Measurements from ENCODE around the gene FOXRED2.

The FOXRED2 gene

GRCh38 chr22:36449596-36450175 is 57.2 kb downstream of the FOXRED2 start:
- H3K4me1 ChIP-seq (ENCODE audit: control insufficient read depth, insufficient read depth, low read length), result no peaks in the 10 kb centered on the region
- WGBS (ENCODE audit: insufficient coverage, insufficient read length), result no CpG with 5 or more reads among the region's 11 CpGs
- H3K36me3 ChIP-seq (ENCODE audit: control insufficient read depth, insufficient read depth, low read length), result no peaks in the 10 kb centered on the region
- no peak for DNase-seq (ENCODE audit: low read depth, low spot score)
- no peaks in the 10 kb centered on the region for H3K9me3 ChIP-seq (ENCODE audit: control insufficient read depth, insufficient read depth, low read length)
- H3K4me3 ChIP-seq (ENCODE audit: low read length), result no peak overlapping the region
- no peak overlapping the region for H3K27ac ChIP-seq (ENCODE audit: low read length)
- H3K27me3 ChIP-seq (ENCODE audit: control insufficient read depth, insufficient read depth, low read length), result no peaks in the 10 kb centered on the region

- WGBS (ENCODE audit: insufficient coverage, insufficient read length), result no CpG with 5 or more reads among the region's 2 CpGs
- no peaks in the 10 kb centered on the region for H3K4me1 ChIP-seq (ENCODE audit: control insufficient read depth, insufficient read depth, low read length)
Observed at GRCh38 chr22:36447632-36448031, 59.2 kb downstream of the FOXRED2 start.

DNA sequence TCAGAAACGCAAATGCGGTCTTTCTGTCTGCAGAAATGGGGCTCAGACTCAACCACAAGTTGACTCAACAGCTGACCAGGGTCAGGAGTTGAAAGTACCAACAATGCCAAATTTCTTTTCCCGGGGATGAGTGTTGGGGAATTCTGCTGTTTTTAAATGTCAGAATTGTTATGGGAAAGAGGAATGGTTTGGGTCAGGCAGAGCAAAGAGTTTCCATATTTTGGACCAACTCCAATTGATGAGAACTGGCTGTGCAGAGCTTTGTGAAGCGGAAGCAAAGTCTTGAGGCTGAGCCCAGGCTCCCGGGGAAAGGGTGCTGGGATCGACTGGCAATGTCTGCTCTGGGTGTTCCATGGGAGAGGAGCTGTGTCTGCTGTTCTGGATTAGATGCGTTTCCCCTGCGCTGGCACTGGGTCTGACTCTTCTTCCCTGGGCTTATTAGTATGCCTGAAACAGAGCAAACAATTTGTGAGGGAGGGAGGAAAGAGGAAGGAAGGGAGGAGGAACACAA is 61.6 kb downstream of the FOXRED2 start:
- Histone ChIP-seq H3K27ac (ENCODE audit: low read length) (no peak overlapping the region), H3K4me1 (ENCODE audit: control insufficient read depth, insufficient read depth, low read length) (no peaks in the 10 kb centered on the region; the same call in 1 of the 2 replicates), H3K9me3 (ENCODE audit: control insufficient read depth, insufficient read depth, low read length) (no peaks in the 10 kb centered on the region), H3K27me3 (ENCODE audit: control insufficient read depth, insufficient read depth, low read length) (no peaks in the 10 kb centered on the region), H3K4me3 (ENCODE audit: low read length) (no peak overlapping the region), H3K36me3 (ENCODE audit: control insufficient read depth, insufficient read depth, low read length) (no peaks in the 10 kb centered on the region)
- WGBS (ENCODE audit: insufficient coverage, insufficient read length), result no CpG with 5 or more reads among the region's 8 CpGs
- DNase-seq (ENCODE audit: low read depth, low spot score), result no peak

More at GRCh38 chr22:36447632-36448031, 59.2 kb downstream of the FOXRED2 start:
- Histone ChIP-seq H3K9me3 (ENCODE audit: control insufficient read depth, insufficient read depth, low read length) (no peaks in the 10 kb centered on the region), H3K36me3 (ENCODE audit: control insufficient read depth, insufficient read depth, low read length) (no peaks in the 10 kb centered on the region), H3K4me3 (ENCODE audit: low read length) (no peak overlapping the region), H3K27ac (ENCODE audit: low read length) (no peak overlapping the region), H3K27me3 (ENCODE audit: control insufficient read depth, insufficient read depth, low read length) (no peaks in the 10 kb centered on the region)
- DNase-seq (ENCODE audit: low read depth, low spot score), result no peak

- no peak for DNase-seq (ENCODE audit: low read depth, low spot score)
- WGBS (ENCODE audit: insufficient coverage, insufficient read length), result no CpG with 5 or more reads among the region's 8 CpGs
Observed at GRCh38 chr22:36443198-36443770, 63.6 kb downstream of the FOXRED2 start.

GRCh38 chr22:36442506-36443197 is 64.2 kb downstream of the FOXRED2 start:
- Histone ChIP-seq H3K4me1 (ENCODE audit: control insufficient read depth, insufficient read depth, low read length) (no peaks in the 10 kb centered on the region; the same call in 1 of the 2 replicates), H3K9me3 (ENCODE audit: control insufficient read depth, insufficient read depth, low read length) (no peaks in the 10 kb centered on the region), H3K36me3 (ENCODE audit: control insufficient read depth, insufficient read depth, low read length) (no peaks in the 10 kb centered on the region), H3K4me3 (ENCODE audit: low read length) (no peak overlapping the region), H3K27ac (ENCODE audit: low read length) (no peak overlapping the region), H3K27me3 (ENCODE audit: control insufficient read depth, insufficient read depth, low read length) (no peaks in the 10 kb centered on the region)
- WGBS (ENCODE audit: insufficient coverage, insufficient read length), result no CpG with 5 or more reads among the region's 12 CpGs
- no peak for DNase-seq (ENCODE audit: low read depth, low spot score)

More at GRCh38 chr22:36443198-36443770, 63.6 kb downstream of the FOXRED2 start:
- Histone ChIP-seq H3K9me3 (ENCODE audit: control insufficient read depth, insufficient read depth, low read length) (no peaks in the 10 kb centered on the region), H3K4me1 (ENCODE audit: control insufficient read depth, insufficient read depth, low read length) (no peaks in the 10 kb centered on the region; the same call in 1 of the 2 replicates), H3K27ac (ENCODE audit: low read length) (no peak overlapping the region), H3K27me3 (ENCODE audit: control insufficient read depth, insufficient read depth, low read length) (no peaks in the 10 kb centered on the region), H3K4me3 (ENCODE audit: low read length) (no peak overlapping the region), H3K36me3 (ENCODE audit: control insufficient read depth, insufficient read depth, low read length) (no peaks in the 10 kb centered on the region)

DNA sequence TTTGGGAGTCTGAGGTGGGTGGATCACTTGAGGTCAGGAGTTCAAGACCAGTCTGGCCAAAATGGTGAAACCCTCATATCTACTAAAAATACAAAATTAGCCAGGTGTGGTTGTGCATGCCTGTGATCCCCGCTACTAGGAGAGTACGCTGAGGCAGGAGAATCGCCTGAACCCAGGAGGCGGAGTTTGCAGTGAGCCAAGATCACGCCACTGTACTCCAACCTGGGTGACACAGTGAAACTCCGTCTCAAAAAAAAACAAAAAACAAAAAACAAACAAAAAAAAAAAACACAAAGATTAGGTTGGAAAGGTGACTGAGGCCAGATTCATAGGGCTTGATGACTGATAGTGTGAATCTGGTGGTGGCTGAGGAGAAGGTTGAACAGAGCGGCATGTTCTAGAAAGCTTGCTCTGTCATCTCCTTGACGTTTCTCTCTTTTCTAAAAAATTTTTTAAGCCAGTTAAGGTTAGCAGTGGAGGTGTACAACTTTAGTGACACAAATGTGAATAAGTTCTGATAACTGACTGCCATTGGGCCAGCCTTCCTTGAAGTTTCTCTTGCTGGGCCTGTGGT is 66.3 kb downstream of the FOXRED2 start:
- WGBS (ENCODE audit: insufficient coverage, insufficient read length), result no CpG with 5 or more reads among the region's 8 CpGs
- no peak for DNase-seq (ENCODE audit: low read depth, low spot score)
- H3K27me3 ChIP-seq (ENCODE audit: control insufficient read depth, insufficient read depth, low read length), result no peaks in the 10 kb centered on the region
- no peak overlapping the region for H3K4me3 ChIP-seq (ENCODE audit: low read length)
- H3K4me1 ChIP-seq (ENCODE audit: control insufficient read depth, insufficient read depth, low read length), result peaks cover 4% of the 10 kb centered on the region
- no peaks in the 10 kb centered on the region for H3K36me3 ChIP-seq (ENCODE audit: control insufficient read depth, insufficient read depth, low read length)
- H3K27ac ChIP-seq (ENCODE audit: low read length), result no peak overlapping the region
- no peaks in the 10 kb centered on the region for H3K9me3 ChIP-seq (ENCODE audit: control insufficient read depth, insufficient read depth, low read length)

GRCh38 chr22:36439481-36440271 is 67.2 kb downstream of the FOXRED2 start:
- H3K4me1 ChIP-seq (ENCODE audit: control insufficient read depth, insufficient read depth, low read length), result peaks cover 5% of the 10 kb centered on the region
- H3K27me3 ChIP-seq (ENCODE audit: control insufficient read depth, insufficient read depth, low read length), result no peaks in the 10 kb centered on the region
- H3K27ac ChIP-seq (ENCODE audit: low read length), result no peak overlapping the region
- H3K36me3 ChIP-seq (ENCODE audit: control insufficient read depth, insufficient read depth, low read length), result no peaks in the 10 kb centered on the region
- no peaks in the 10 kb centered on the region for H3K9me3 ChIP-seq (ENCODE audit: control insufficient read depth, insufficient read depth, low read length)
- H3K4me3 ChIP-seq (ENCODE audit: low read length), result no peak overlapping the region
- WGBS (ENCODE audit: insufficient coverage, insufficient read length), result no CpG with 5 or more reads among the region's 6 CpGs
- DNase-seq (ENCODE audit: low read depth, low spot score), result no peak

Data from iPS DF 6.9 (cell line).